ENCODE results near the gene MAU2.

DNA sequence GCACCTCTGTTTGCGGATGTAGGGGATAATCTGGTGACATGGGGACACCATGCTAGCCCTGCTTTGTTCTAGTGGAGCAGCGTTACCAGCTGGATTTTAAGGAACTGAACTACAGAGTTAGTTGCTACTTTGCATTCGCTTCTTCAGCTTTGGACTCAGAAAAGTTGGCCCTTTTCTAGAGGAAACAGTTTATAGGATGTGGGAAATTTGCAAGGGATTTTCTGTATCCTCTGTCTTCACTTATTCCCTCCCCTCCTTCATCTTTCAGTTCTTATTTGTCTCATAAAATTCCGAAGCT is 87.0 kb downstream of the MAU2 start:
- TF ChIP-seq, protein P1, sequence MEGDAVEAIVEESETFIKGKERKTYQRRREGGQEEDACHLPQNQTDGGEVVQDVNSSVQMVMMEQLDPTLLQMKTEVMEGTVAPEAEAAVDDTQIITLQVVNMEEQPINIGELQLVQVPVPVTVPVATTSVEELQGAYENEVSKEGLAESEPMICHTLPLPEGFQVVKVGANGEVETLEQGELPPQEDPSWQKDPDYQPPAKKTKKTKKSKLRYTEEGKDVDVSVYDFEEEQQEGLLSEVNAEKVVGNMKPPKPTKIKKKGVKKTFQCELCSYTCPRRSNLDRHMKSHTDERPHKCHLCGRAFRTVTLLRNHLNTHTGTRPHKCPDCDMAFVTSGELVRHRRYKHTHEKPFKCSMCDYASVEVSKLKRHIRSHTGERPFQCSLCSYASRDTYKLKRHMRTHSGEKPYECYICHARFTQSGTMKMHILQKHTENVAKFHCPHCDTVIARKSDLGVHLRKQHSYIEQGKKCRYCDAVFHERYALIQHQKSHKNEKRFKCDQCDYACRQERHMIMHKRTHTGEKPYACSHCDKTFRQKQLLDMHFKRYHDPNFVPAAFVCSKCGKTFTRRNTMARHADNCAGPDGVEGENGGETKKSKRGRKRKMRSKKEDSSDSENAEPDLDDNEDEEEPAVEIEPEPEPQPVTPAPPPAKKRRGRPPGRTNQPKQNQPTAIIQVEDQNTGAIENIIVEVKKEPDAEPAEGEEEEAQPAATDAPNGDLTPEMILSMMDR (IDR thresholded peaks at IDR 0.05), result no peak
- TF ChIP-seq POLR2A (IDR thresholded peaks at IDR 0.05), result no peak

Data from Peyer's patch (tissue), 4 donors.